ENCODE data around the gene ACAA1.

Gene ACAA1

GRCh38 chr3:38111201-38111600, 25.7 kb downstream of the ACAA1 start:
- no peak for TF ChIP-seq CTCF (IDR thresholded peaks at IDR 0.05)
- intact Hi-C loops (cut with DNase I; ENCODE audit: low total_unique reads): no loop called here
- Histone ChIP-seq H3K9me3 (no peaks in the 10 kb centered on the region), H3K36me3 (no peaks in the 10 kb centered on the region), H3K27ac (no peak overlapping the region), H3K27me3 (peaks cover 0 to 9% of the 10 kb centered on the region in 2 donors), H3K4me3 (no peak overlapping the region), H3K4me1 (no peaks in the 10 kb centered on the region)
- DNase-seq: peak in 1 of 2 donors; percentile 14

GRCh38 chr3:38110314-38111050, 26.4 kb downstream of the ACAA1 start:
- H3K27me3 ChIP-seq: peaks cover 0 to 9% of the 10 kb centered on the region in 2 donors
- H3K9me3 ChIP-seq: no peaks in the 10 kb centered on the region
- H3K4me3 ChIP-seq: no peak overlapping the region
- no peaks in the 10 kb centered on the region for H3K36me3 ChIP-seq
- TF ChIP-seq CTCF (IDR thresholded peaks at IDR 0.05): no peak
- peak; percentile 3 to 53 for DNase-seq
- no peaks in the 10 kb centered on the region for H3K4me1 ChIP-seq
- no peak overlapping the region for H3K27ac ChIP-seq
- intact Hi-C loops (cut with DNase I; ENCODE audit: low total_unique reads): no loop called here

- H3K4me1 ChIP-seq: no peaks in the 10 kb centered on the region
- no peaks in the 10 kb centered on the region for H3K36me3 ChIP-seq
- intact Hi-C loops (cut with DNase I; ENCODE audit: low total_unique reads): no loop called here
- H3K27me3 ChIP-seq: peaks cover 0 to 9% of the 10 kb centered on the region in 2 donors
- no peak for TF ChIP-seq CTCF (IDR thresholded peaks at IDR 0.05)
- peak; percentile 19 to 62 for DNase-seq
- no peaks in the 10 kb centered on the region for H3K9me3 ChIP-seq
- H3K4me3 ChIP-seq: no peak overlapping the region
- H3K27ac ChIP-seq: no peak overlapping the region
Observed at GRCh38 chr3:38109580-38110313, 27.2 kb downstream of the ACAA1 start.

GRCh38 chr3:38108649-38109579, 28.0 kb downstream of the ACAA1 start:
- DNase-seq: peak; percentile 22 to 51
- no peaks in the 10 kb centered on the region for H3K36me3 ChIP-seq
- no peak overlapping the region for H3K27ac ChIP-seq
- intact Hi-C loops (cut with DNase I; ENCODE audit: low total_unique reads): no loop called here
- H3K9me3 ChIP-seq: no peaks in the 10 kb centered on the region
- no peak for TF ChIP-seq CTCF (IDR thresholded peaks at IDR 0.05)
- peaks cover 0 to 9% of the 10 kb centered on the region in 2 donors for H3K27me3 ChIP-seq
- H3K4me1 ChIP-seq: no peaks in the 10 kb centered on the region
- H3K4me3 ChIP-seq: no peak overlapping the region

GRCh38 chr3:38107911-38108648, 28.8 kb downstream of the ACAA1 start:
- intact Hi-C loops (cut with DNase I; ENCODE audit: low total_unique reads): no loop called here
- peak; percentile 14 to 56 for DNase-seq
- no peak for TF ChIP-seq CTCF (IDR thresholded peaks at IDR 0.05)

More at GRCh38 chr3:38107911-38108648, 28.8 kb downstream of the ACAA1 start:
- peaks cover 0 to 9% of the 10 kb centered on the region in 2 donors for H3K27me3 ChIP-seq
- no peaks in the 10 kb centered on the region for H3K9me3 ChIP-seq
- H3K27ac ChIP-seq: no peak overlapping the region
- H3K4me1 ChIP-seq: no peaks in the 10 kb centered on the region
- no peaks in the 10 kb centered on the region for H3K36me3 ChIP-seq
- H3K4me3 ChIP-seq: no peak overlapping the region

Measured in tibial artery (tissue), 4 donors.